ENCODE measurements around the gene SLX9.

DNA sequence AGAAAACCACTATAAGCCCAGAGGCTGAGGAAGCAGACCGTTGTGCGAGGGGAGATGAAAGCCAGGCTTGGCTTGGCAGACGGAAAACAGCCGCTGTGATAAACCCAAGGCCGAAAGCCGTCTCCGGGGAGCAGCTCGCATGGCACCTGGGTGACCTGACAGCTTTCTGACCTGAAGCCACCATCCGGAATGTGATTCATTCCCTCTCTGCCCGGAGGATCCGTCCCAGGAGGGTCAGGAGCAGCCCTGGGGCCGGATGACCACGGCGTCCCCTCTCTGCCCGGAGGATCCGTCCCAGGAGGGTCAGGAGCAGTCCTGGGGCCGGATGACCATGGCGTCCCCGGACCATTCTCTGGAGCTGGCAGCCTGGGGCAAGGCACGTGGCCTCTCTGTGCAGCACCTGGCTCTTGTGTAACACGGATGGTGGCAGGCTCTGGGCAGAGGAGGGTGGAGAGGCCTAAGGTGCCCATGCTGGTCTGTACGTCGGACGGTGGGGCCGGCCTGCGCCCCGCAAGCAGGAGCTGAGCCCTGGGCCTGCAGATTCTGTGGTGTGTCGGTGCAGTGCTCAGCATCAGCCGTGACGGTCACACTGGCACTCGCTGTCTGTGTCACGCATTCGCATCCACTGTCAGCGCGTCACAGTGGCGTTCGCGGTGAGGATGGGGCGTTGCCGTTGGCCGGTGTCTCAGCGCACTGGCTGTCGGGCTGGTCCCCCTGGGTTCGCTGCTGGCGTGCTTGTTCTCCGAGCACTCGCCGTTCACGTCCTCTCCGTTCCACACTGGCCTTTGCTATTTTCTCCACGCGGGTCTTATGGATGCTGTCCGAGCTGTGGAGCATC lies 50.3 kb downstream of the SLX9 start:
- TF ChIP-seq EZH2 (IDR thresholded peaks at IDR 0.05; ENCODE audit: insufficient read depth, poor library complexity, severe bottlenecking) (no peak), EZH2phosphoT487 (IDR thresholded peaks at IDR 0.05; ENCODE audit: insufficient read depth, low read depth) (no peak)

Data from GM23248 (cell line).